Measurements from ENCODE around the gene GBX1. TPM values are rescaled to one million over a fixed set of nuclear protein-coding genes. Genes with fewer than 3 reads are reported as not detected.

The GBX1 gene
- total RNA-seq, 1 donor from 2014 or later: not detected

- peaks cover 10 to 41% (median 16%) of the 10 kb centered on the region in 3 donors for H3K27me3 ChIP-seq (ENCODE audit: control insufficient read depth in 3 of 3, insufficient read depth in 3 of 3, low read length in 3 of 3)
- no peaks in the 10 kb centered on the region for H3K36me3 ChIP-seq (ENCODE audit: control insufficient read depth in 3 of 3, insufficient read depth in 3 of 3, low read length in 3 of 3)
- H3K4me3 ChIP-seq (ENCODE audit: low read length in 3 of 3): no peak overlapping the region
- no peak overlapping the region for H3K9ac ChIP-seq (ENCODE audit: low read depth in 1 of 3, low read length in 3 of 3)
- no peak overlapping the region for H3K27ac ChIP-seq (ENCODE audit: low read depth, low read length)
- no peaks in the 10 kb centered on the region for H3K9me3 ChIP-seq (ENCODE audit: control insufficient read depth in 3 of 3, low read length in 3 of 3)
- H3K4me1 ChIP-seq (ENCODE audit: control insufficient read depth in 3 of 3, insufficient read depth in 3 of 3, low read length in 3 of 3): peaks cover 20 to 23% (median 20%) of the 10 kb centered on the region in 3 donors
These were observed 28.3 kb upstream of the GBX1 start for GRCh38 chr7:151195616-151196450.

- H3K4me1 ChIP-seq (ENCODE audit: control insufficient read depth in 3 of 3, insufficient read depth in 3 of 3, low read length in 3 of 3): peaks cover 13 to 27% (median 20%) of the 10 kb centered on the region in 3 donors
- no peaks in the 10 kb centered on the region for H3K36me3 ChIP-seq (ENCODE audit: control insufficient read depth in 3 of 3, insufficient read depth in 3 of 3, low read length in 3 of 3)
- H3K4me3 ChIP-seq (ENCODE audit: low read length in 3 of 3): no peak overlapping the region
- H3K9me3 ChIP-seq (ENCODE audit: control insufficient read depth in 3 of 3, low read length in 3 of 3): no peaks in the 10 kb centered on the region
- no peak overlapping the region for H3K9ac ChIP-seq (ENCODE audit: low read depth in 1 of 3, low read length in 3 of 3)
- H3K27ac ChIP-seq (ENCODE audit: low read depth, low read length): no peak overlapping the region
- peaks cover 0 to 28% (median 8%) of the 10 kb centered on the region in 3 donors for H3K27me3 ChIP-seq (ENCODE audit: control insufficient read depth in 3 of 3, insufficient read depth in 3 of 3, low read length in 3 of 3)
These were observed 26.7 kb upstream of the GBX1 start for GRCh38 chr7:151194188-151194587.

- peaks cover 13 to 28% (median 21%) of the 10 kb centered on the region in 3 donors for H3K4me1 ChIP-seq (ENCODE audit: control insufficient read depth in 3 of 3, insufficient read depth in 3 of 3, low read length in 3 of 3)
- H3K9ac ChIP-seq (ENCODE audit: low read depth in 1 of 3, low read length in 3 of 3): no peak overlapping the region
- H3K36me3 ChIP-seq (ENCODE audit: control insufficient read depth in 3 of 3, insufficient read depth in 3 of 3, low read length in 3 of 3): no peaks in the 10 kb centered on the region
- H3K4me3 ChIP-seq (ENCODE audit: low read length in 3 of 3): no peak overlapping the region
- no peaks in the 10 kb centered on the region for H3K9me3 ChIP-seq (ENCODE audit: control insufficient read depth in 3 of 3, low read length in 3 of 3)
- H3K27me3 ChIP-seq (ENCODE audit: control insufficient read depth in 3 of 3, insufficient read depth in 3 of 3, low read length in 3 of 3): peaks cover 0 to 22% (median 8%) of the 10 kb centered on the region in 3 donors
- H3K27ac ChIP-seq (ENCODE audit: low read depth, low read length): no peak overlapping the region
These were observed 25.9 kb upstream of the GBX1 start for GRCh38 chr7:151193203-151193978.

- H3K9ac ChIP-seq (ENCODE audit: low read depth in 1 of 3, low read length in 3 of 3): no peak overlapping the region
- peaks cover 19 to 34% (median 28%) of the 10 kb centered on the region in 3 donors for H3K4me1 ChIP-seq (ENCODE audit: control insufficient read depth in 3 of 3, insufficient read depth in 3 of 3, low read length in 3 of 3)
- peaks cover 0 to 19% (median 5%) of the 10 kb centered on the region in 3 donors for H3K27me3 ChIP-seq (ENCODE audit: control insufficient read depth in 3 of 3, insufficient read depth in 3 of 3, low read length in 3 of 3)
- H3K36me3 ChIP-seq (ENCODE audit: control insufficient read depth in 3 of 3, insufficient read depth in 3 of 3, low read length in 3 of 3): no peaks in the 10 kb centered on the region
- H3K27ac ChIP-seq (ENCODE audit: low read depth, low read length): peak overlapping the region; percentile 72
- no peaks in the 10 kb centered on the region for H3K9me3 ChIP-seq (ENCODE audit: control insufficient read depth in 3 of 3, low read length in 3 of 3)
- H3K4me3 ChIP-seq (ENCODE audit: low read length in 3 of 3): no peak overlapping the region
These were observed 24.6 kb upstream of the GBX1 start for GRCh38 chr7:151192002-151192539.

GRCh38 chr7:151191544-151191943, 24.1 kb upstream of the GBX1 start:
- Histone ChIP-seq H3K27ac (ENCODE audit: low read depth, low read length) (peak overlapping the region; percentile 72), H3K9me3 (ENCODE audit: control insufficient read depth in 3 of 3, low read length in 3 of 3) (no peaks in the 10 kb centered on the region), H3K4me1 (ENCODE audit: control insufficient read depth in 3 of 3, insufficient read depth in 3 of 3, low read length in 3 of 3) (peaks cover 20 to 39% (median 25%) of the 10 kb centered on the region in 3 donors), H3K9ac (ENCODE audit: low read depth in 1 of 3, low read length in 3 of 3) (peak overlapping the region in 2 of 3 donors; percentile 38 to 62), H3K4me3 (ENCODE audit: low read length in 3 of 3) (peak overlapping the region in 1 of 3 donors; percentile 20), H3K36me3 (ENCODE audit: control insufficient read depth in 3 of 3, insufficient read depth in 3 of 3, low read length in 3 of 3) (no peaks in the 10 kb centered on the region), H3K27me3 (ENCODE audit: control insufficient read depth in 3 of 3, insufficient read depth in 3 of 3, low read length in 3 of 3) (peaks cover 0 to 15% (median 5%) of the 10 kb centered on the region in 3 donors)

- Histone ChIP-seq H3K27ac (ENCODE audit: low read depth, low read length) (no peak overlapping the region), H3K9ac (ENCODE audit: low read depth in 1 of 3, low read length in 3 of 3) (no peak overlapping the region), H3K36me3 (ENCODE audit: control insufficient read depth in 3 of 3, insufficient read depth in 3 of 3, low read length in 3 of 3) (peaks cover 0 to 5% (median 0%) of the 10 kb centered on the region in 3 donors), H3K4me3 (ENCODE audit: low read length in 3 of 3) (no peak overlapping the region), H3K27me3 (ENCODE audit: control insufficient read depth in 3 of 3, insufficient read depth in 3 of 3, low read length in 3 of 3) (no peaks in the 10 kb centered on the region), H3K4me1 (ENCODE audit: control insufficient read depth in 3 of 3, insufficient read depth in 3 of 3, low read length in 3 of 3) (peaks cover 26 to 60% (median 34%) of the 10 kb centered on the region in 3 donors), H3K9me3 (ENCODE audit: control insufficient read depth in 3 of 3, low read length in 3 of 3) (no peaks in the 10 kb centered on the region)
These were observed 21.5 kb upstream of the GBX1 start for GRCh38 chr7:151189038-151189437.

GRCh38 chr7:151188252-151188542, 20.7 kb upstream of the GBX1 start:
- Histone ChIP-seq H3K27ac (ENCODE audit: low read depth, low read length) (peak overlapping the region; percentile 97), H3K4me1 (ENCODE audit: control insufficient read depth in 3 of 3, insufficient read depth in 3 of 3, low read length in 3 of 3) (peaks cover 26 to 60% (median 34%) of the 10 kb centered on the region in 3 donors), H3K27me3 (ENCODE audit: control insufficient read depth in 3 of 3, insufficient read depth in 3 of 3, low read length in 3 of 3) (no peaks in the 10 kb centered on the region), H3K36me3 (ENCODE audit: control insufficient read depth in 3 of 3, insufficient read depth in 3 of 3, low read length in 3 of 3) (peaks cover 0 to 5% (median 0%) of the 10 kb centered on the region in 3 donors), H3K9me3 (ENCODE audit: control insufficient read depth in 3 of 3, low read length in 3 of 3) (no peaks in the 10 kb centered on the region), H3K4me3 (ENCODE audit: low read length in 3 of 3) (peak overlapping the region; percentile 59 to 75 (median 68)), H3K9ac (ENCODE audit: low read depth in 1 of 3, low read length in 3 of 3) (peak overlapping the region; percentile 81 to 99 (median 86))

- H3K27ac ChIP-seq (ENCODE audit: low read depth, low read length): peak overlapping the region; percentile 97
- H3K4me3 ChIP-seq (ENCODE audit: low read length in 3 of 3): peak overlapping the region; percentile 69 to 87 (median 75)
- H3K4me1 ChIP-seq (ENCODE audit: control insufficient read depth in 3 of 3, insufficient read depth in 3 of 3, low read length in 3 of 3): peaks cover 26 to 66% (median 38%) of the 10 kb centered on the region in 3 donors
- no peaks in the 10 kb centered on the region for H3K27me3 ChIP-seq (ENCODE audit: control insufficient read depth in 3 of 3, insufficient read depth in 3 of 3, low read length in 3 of 3)
- peaks cover 0 to 5% (median 4%) of the 10 kb centered on the region in 3 donors for H3K36me3 ChIP-seq (ENCODE audit: control insufficient read depth in 3 of 3, insufficient read depth in 3 of 3, low read length in 3 of 3)
- H3K9ac ChIP-seq (ENCODE audit: low read depth in 1 of 3, low read length in 3 of 3): peak overlapping the region; percentile 81 to 99 (median 86)
- no peaks in the 10 kb centered on the region for H3K9me3 ChIP-seq (ENCODE audit: control insufficient read depth in 3 of 3, low read length in 3 of 3)
These were observed 20.1 kb upstream of the GBX1 start for GRCh38 chr7:151187409-151188251.

Data from skeletal muscle tissue (tissue), 4 donors.